Neural cell (in vitro differentiated cells): ENCODE measurements around the gene MON2. TPM values are rescaled to one million over a fixed set of nuclear protein-coding genes. Genes with fewer than 3 reads are reported as not detected.
A peak's percentile ranks its signal among the peaks of the same experiment; 100 is the strongest.

Experiments
- H2AFZ ChIP-seq: fragments of 200-600, 300-800 bp; sonication (generic), shearing (Covaris generic); 2 replicates; pipeline ENCODE4 v1.6.0; 2014; ENCODE audit warnings: low read depth, mild to moderate bottlenecking, antibody characterized with exemption, low read length, moderate library complexity
- H3F3A ChIP-seq: fragments of 200-600 bp; shearing (Covaris generic); 2 replicates; pipeline ENCODE4 v1.6.1; 2016; ENCODE audit warnings: mild to moderate bottlenecking, moderate library complexity, mixed read lengths, antibody characterized with exemption, low read length; ENCODE audit not compliant: insufficient read depth, poor library complexity, severe bottlenecking
- H3K27ac ChIP-seq: fragments of 200-600, 300-800 bp; sonication (generic), shearing (Covaris generic); 2 replicates; pipeline ENCODE4 v1.5.1; 2014; ENCODE audit warnings: mild to moderate bottlenecking, low read length, moderate library complexity
- H3K27me3 ChIP-seq: fragments of 300-800, 200-600 bp; sonication (generic), shearing (Covaris generic); 2 replicates; pipeline ENCODE4 v1.6.0; 2014; ENCODE audit warnings: mild to moderate bottlenecking, low read depth, low read length, moderate library complexity; ENCODE audit not compliant: insufficient read depth
- H3K36me3 ChIP-seq: fragments of 300-800, 200-600 bp; sonication (generic), shearing (Covaris generic); 2 replicates; pipeline ENCODE4 v1.5.1; 2014; ENCODE audit warnings: mild to moderate bottlenecking, antibody characterized with exemption, low read length, moderate library complexity; ENCODE audit not compliant: insufficient read depth
- H3K4me2 ChIP-seq: fragments of 300-800, 200-600 bp; sonication (generic), shearing (Covaris generic); 2 replicates; pipeline ENCODE4 v1.6.0; 2014; ENCODE audit warnings: mild to moderate bottlenecking, low read length
- H3K4me3 ChIP-seq: fragments of 300-800, 200-600 bp; sonication (generic), shearing (Covaris generic); 2 replicates; pipeline ENCODE4 v1.5.1; 2014; ENCODE audit warnings: mild to moderate bottlenecking, low read length, moderate library complexity
- H3K79me2 ChIP-seq: fragments of 200-600 bp; shearing (Covaris generic); replicated peaks from 2 replicates; pipeline ENCODE4 v1.6.0; 2014; ENCODE audit warnings: mild to moderate bottlenecking, low read length, moderate library complexity; ENCODE audit not compliant: insufficient read depth
- H3K9ac ChIP-seq: fragments of 300-800, 200-600 bp; sonication (generic), shearing (Covaris generic); 2 replicates; pipeline ENCODE4 v1.6.1; 2016; ENCODE audit warnings: mild to moderate bottlenecking, low read length, mixed read lengths
- H3K9me2 ChIP-seq: fragments of 200-600 bp; shearing (Covaris generic); 2 replicates; pipeline ENCODE4 v1.6.1; 2016; ENCODE audit warnings: mild to moderate bottlenecking, low read length, mixed read lengths; ENCODE audit not compliant: insufficient read depth
- H3K9me3 ChIP-seq: fragments of 200-600, 300-800 bp; sonication (generic), shearing (Covaris generic); 2 replicates; pipeline ENCODE4 v1.6.1; 2016; ENCODE audit warnings: mild to moderate bottlenecking, mixed run types, low read length, moderate library complexity, mixed read lengths
- H4K20me1 ChIP-seq: fragments of 200-600 bp; shearing (Covaris generic); 2 replicates; pipeline ENCODE4 v1.6.1; 2016; ENCODE audit warnings: mild to moderate bottlenecking, mixed run types; ENCODE audit not compliant: insufficient read depth
- CTCF ChIP-seq: fragments of 450-650 bp; IDR thresholded peaks from 2 replicates; pipeline ENCODE4 v1.5.1; 2014; ENCODE audit warnings: antibody characterized with exemption, mild to moderate bottlenecking, moderate library complexity; ENCODE audit not compliant: poor library complexity, severe bottlenecking
- EP300 ChIP-seq: fragments of 450-650 bp; conservative IDR thresholded peaks from 2 replicates; pipeline ENCODE4 v1.6.1; 2014; ENCODE audit warnings: antibody characterized with exemption, mild to moderate bottlenecking, moderate library complexity; ENCODE audit not compliant: poor library complexity, severe bottlenecking
- EZH2 ChIP-seq: fragments of 200-600, 300-800 bp; shearing (Covaris generic), sonication (generic); IDR thresholded peaks from 2 replicates; pipeline ENCODE4 v1.6.1; 2014; ENCODE audit warnings: antibody characterized with exemption, low read length, borderline replicate concordance, mild to moderate bottlenecking; ENCODE audit not compliant: insufficient read depth, poor library complexity, severe bottlenecking
- POLR2AphosphoS5 ChIP-seq: IDR thresholded peaks from 2 replicates; pipeline ENCODE4 v1.6.1; 2012
- RAD21 ChIP-seq: fragments of 450-650 bp; conservative IDR thresholded peaks from 2 replicates; pipeline ENCODE4 v1.6.1; 2014; ENCODE audit warnings: antibody characterized with exemption, mild to moderate bottlenecking, moderate library complexity
- REST ChIP-seq: IDR thresholded peaks from 2 replicates; pipeline ENCODE4 v1.6.1; 2012; ENCODE audit warnings: borderline replicate concordance
- TAF1 ChIP-seq: IDR thresholded peaks from 2 replicates; pipeline ENCODE4 v1.6.1; 2012; ENCODE audit warnings: low read depth
- polyA plus RNA-seq: library from polyadenylated mRNA; depleted of rRNA; stranded (reverse); fragments of >200 nt; gene quantifications from 2 replicates; pipeline ENCODE4 v1.2.3, GENCODE V29; 2014

Gene MON2
- polyA plus RNA-seq, 1 donor from 2014 or later, result 44.2 TPM

GRCh38 chr12:62631471-62632410, 165.1 kb downstream of the MON2 start:
- peaks cover 24% of the 10 kb centered on the region for H3K27me3 ChIP-seq
- no peak overlapping the region for H3K4me2 ChIP-seq
- no peak overlapping the region for H2AFZ ChIP-seq
- peak overlapping the region; percentile 49 for H3K4me3 ChIP-seq
- H3F3A ChIP-seq, result no peaks in the 10 kb centered on the region
- no peaks in the 10 kb centered on the region for H3K9me3 ChIP-seq
- H4K20me1 ChIP-seq, result no peaks in the 10 kb centered on the region
- no peaks in the 10 kb centered on the region for H3K79me2 ChIP-seq
- H3K9me2 ChIP-seq, result no peaks in the 10 kb centered on the region
- H3K36me3 ChIP-seq, result no peaks in the 10 kb centered on the region
- no peak overlapping the region for H3K9ac ChIP-seq
- H3K27ac ChIP-seq, result no peak overlapping the region
- peak; percentile 17 for TF ChIP-seq CTCF
- TF ChIP-seq POLR2AphosphoS5, result no peak
- TF ChIP-seq EP300, result no peak
- no peak for TF ChIP-seq RAD21
- TF ChIP-seq TAF1, result no peak

GRCh38 chr12:62632411-62632918, 165.8 kb downstream of the MON2 start:
- Histone ChIP-seq H3K36me3 (no peaks in the 10 kb centered on the region), H3K27me3 (peaks cover 24% of the 10 kb centered on the region), H2AFZ (no peak overlapping the region), H3K9me3 (no peaks in the 10 kb centered on the region), H3F3A (no peaks in the 10 kb centered on the region), H3K4me2 (no peak overlapping the region), H4K20me1 (no peaks in the 10 kb centered on the region), H3K9me2 (no peaks in the 10 kb centered on the region), H3K4me3 (peak overlapping the region; percentile 49), H3K27ac (no peak overlapping the region), H3K79me2 (no peaks in the 10 kb centered on the region), H3K9ac (no peak overlapping the region)
- TF ChIP-seq TAF1, result no peak
- TF ChIP-seq REST, result no peak
- no peak for TF ChIP-seq RAD21
- TF ChIP-seq EZH2, result no peak
- TF ChIP-seq POLR2AphosphoS5, result no peak
